IMR-90 (cell line): ENCODE data around the gene LATS2. TPM values are rescaled to one million over a fixed set of nuclear protein-coding genes. Genes with fewer than 3 reads are reported as not detected.
A peak's percentile ranks its signal among the peaks of the same experiment; 100 is the strongest.

Experiments
- ATAC-seq: fragments of 200-7000 bp; cut with Tn5 transposase; 2 replicates; pipeline ENCODE4 v1.9.1; 2020; ENCODE audit warnings: low read depth, mild to moderate bottlenecking, moderate library complexity
- BruUV-seq: library from RNA; stranded (reverse); fragments of 400-500 nt; replicated peaks from 2 replicates; lab custom pipeline; 2021; lab: Mats Ljungman, UMichigan
- CTCF ChIA-PET: fragments of 300-600 bp; formaldehyde crosslinking; extraction: SDS; loops from one replicate; lab custom pipeline; 2021; ENCODE audit warnings: antibody characterized with exemption; lab: Yijun Ruan, JAX
- POLR2A ChIA-PET: fragments of 300-600 bp; sonication (Branson Sonifier 250); formaldehyde crosslinking; loops from one replicate; lab custom pipeline; 2022; ENCODE audit warnings: antibody characterized with exemption; ENCODE audit not compliant: unreplicated experiment; lab: Charles Lee
- DNase-seq: peaks from one replicate; pipeline ENCODE4 v3.0.0; 2013
- H2AFZ ChIP-seq: replicated peaks from 2 replicates; pipeline ENCODE3; 2013; ENCODE audit warnings: low read length, mild to moderate bottlenecking; ENCODE audit not compliant: poor library complexity
- H2AK5ac ChIP-seq: 2 replicates; pipeline ENCODE4 v1.6.1; 2013; ENCODE audit warnings: low read depth, low read length, inconsistent platforms
- H2AK9ac ChIP-seq: replicated peaks from 2 replicates; pipeline ENCODE3; 2013; ENCODE audit warnings: mild to moderate bottlenecking, low read depth, low read length, moderate library complexity; ENCODE audit not compliant: poor library complexity
- H2BK120ac ChIP-seq: 2 replicates; pipeline ENCODE4 v1.6.1; 2013; ENCODE audit warnings: low read depth, low read length, inconsistent platforms
- H2BK15ac ChIP-seq: 3 replicates; pipeline ENCODE4 v1.6.1; 2013; ENCODE audit warnings: low read depth, low read length, inconsistent platforms
- H2BK20ac ChIP-seq: 2 replicates; pipeline ENCODE4 v1.6.1; 2013; ENCODE audit warnings: low read depth, mild to moderate bottlenecking, inconsistent platforms, low read length, moderate library complexity
- H2BK5ac ChIP-seq: 2 replicates; pipeline ENCODE4 v1.6.1; 2013; ENCODE audit warnings: mild to moderate bottlenecking, low read depth, low read length, inconsistent platforms; ENCODE audit not compliant: poor library complexity, severe bottlenecking
- H3K14ac ChIP-seq: replicated peaks from 2 replicates; pipeline ENCODE4 v1.6.1; 2013; ENCODE audit warnings: low read depth, low read length, inconsistent platforms
- H3K18ac ChIP-seq: 2 replicates; pipeline ENCODE4 v1.6.1; 2013; ENCODE audit warnings: low read depth, low read length, control low read depth
- H3K23ac ChIP-seq: 2 replicates; pipeline ENCODE4 v1.6.1; 2013; ENCODE audit warnings: low read depth, low read length, inconsistent platforms
- H3K27ac ChIP-seq: 2 replicates; pipeline ENCODE4 v1.5.1; 2013; ENCODE audit warnings: mild to moderate bottlenecking, control low read depth, low read length; ENCODE audit not compliant: insufficient read depth
- H3K27me3 ChIP-seq: 2 replicates; pipeline ENCODE4 v1.6.1; 2013; ENCODE audit warnings: low read length; ENCODE audit not compliant: control insufficient read depth, insufficient read depth
- H3K36me3 ChIP-seq: 2 replicates; pipeline ENCODE4 v1.6.1; 2013; ENCODE audit warnings: low read length, mixed read lengths; ENCODE audit not compliant: control insufficient read depth, insufficient read depth
- H3K4ac ChIP-seq: 2 replicates; pipeline ENCODE4 v1.6.1; 2013; ENCODE audit warnings: low read depth, low read length, inconsistent platforms
- H3K4me1 ChIP-seq: 2 replicates; pipeline ENCODE4 v1.6.1; 2013; ENCODE audit warnings: low read length, mixed read lengths; ENCODE audit not compliant: control insufficient read depth, insufficient read depth
- H3K4me2 ChIP-seq: 2 replicates; pipeline ENCODE4 v1.6.1; 2013; ENCODE audit warnings: low read depth, mild to moderate bottlenecking, control low read depth, low read length, moderate library complexity
- H3K4me3 ChIP-seq: 2 replicates; pipeline ENCODE4 v1.5.1; 2013; ENCODE audit warnings: low read depth, mild to moderate bottlenecking, control low read depth, low read length, moderate library complexity; ENCODE audit not compliant: insufficient read depth
- H3K56ac ChIP-seq: 2 replicates; pipeline ENCODE4 v1.6.1; 2013; ENCODE audit warnings: low read length, inconsistent platforms; ENCODE audit not compliant: insufficient read depth; ENCODE audit errors: extremely low read depth
- H3K79me1 ChIP-seq, 2 experiments: 2 replicates each; pipeline ENCODE4 v1.6.1; 2013; ENCODE audit warnings: low read length in 2 of 2, inconsistent platforms in 1 of 2, low read depth in 1 of 2
- H3K9ac ChIP-seq: 2 replicates; pipeline ENCODE4 v1.6.1; 2013; ENCODE audit warnings: low read depth, low read length, control low read depth
- H3K9me1 ChIP-seq: 2 replicates; pipeline ENCODE4 v1.6.1; 2013; ENCODE audit warnings: low read length, inconsistent platforms; ENCODE audit not compliant: insufficient read depth
- H3K9me3 ChIP-seq: 2 replicates; pipeline ENCODE4 v1.6.1; 2013; ENCODE audit warnings: low read length; ENCODE audit not compliant: control insufficient read depth, insufficient read depth
- H4K20me1 ChIP-seq: 2 replicates; pipeline ENCODE4 v1.6.1; 2013; ENCODE audit warnings: low read length, inconsistent platforms; ENCODE audit not compliant: insufficient read depth
- H4K5ac ChIP-seq: 2 replicates; pipeline ENCODE4 v1.6.1; 2013; ENCODE audit warnings: mild to moderate bottlenecking, low read depth, low read length, control low read depth
- H4K8ac ChIP-seq, 2 experiments: 2 replicates each; pipeline ENCODE4 v1.6.1; 2013; ENCODE audit warnings: low read depth in 2 of 2, low read length in 2 of 2, control low read depth in 1 of 2, inconsistent platforms in 1 of 2
- H4K91ac ChIP-seq: 2 replicates; pipeline ENCODE4 v1.6.1; 2013; ENCODE audit warnings: low read depth, low read length, inconsistent platforms; ENCODE audit not compliant: insufficient read depth
- CEBPB ChIP-seq: IDR thresholded peaks from 2 replicates; pipeline ENCODE4 v1.6.1; 2012; ENCODE audit warnings: low read depth, low read length, improper control_type of control experiment
- CHD1 ChIP-seq: IDR thresholded peaks from 2 replicates; pipeline ENCODE4 v1.6.1; 2012; ENCODE audit warnings: low read depth, low read length, improper control_type of control experiment
- FOS ChIP-seq: fragments of 150-350 bp; IDR thresholded peaks from 2 replicates; pipeline ENCODE4 v1.6.1; 2016; ENCODE audit warnings: low read depth, low read length
- MAZ ChIP-seq: IDR thresholded peaks from 2 replicates; pipeline ENCODE4 v1.6.1; 2012; ENCODE audit warnings: low read depth, mild to moderate bottlenecking, low read length, improper control_type of control experiment, moderate library complexity, borderline replicate concordance
- MXI1 ChIP-seq: IDR thresholded peaks from 2 replicates; pipeline ENCODE4 v1.6.1; 2012; ENCODE audit warnings: low read depth, mild to moderate bottlenecking, low read length, moderate library complexity, borderline replicate concordance
- POLR2A ChIP-seq: IDR thresholded peaks from 2 replicates; pipeline ENCODE4 v1.6.1; 2012; ENCODE audit warnings: mild to moderate bottlenecking, low read depth, low read length
- RAD21 ChIP-seq: IDR thresholded peaks from 2 replicates; pipeline ENCODE4 v1.6.1; 2012; ENCODE audit warnings: low read length, improper control_type of control experiment
- RCOR1 ChIP-seq: IDR thresholded peaks from 2 replicates; pipeline ENCODE4 v1.6.1; 2012; ENCODE audit warnings: mild to moderate bottlenecking, low read length, improper control_type of control experiment; ENCODE audit not compliant: insufficient replicate concordance
- RFX5 ChIP-seq: IDR thresholded peaks from 2 replicates; pipeline ENCODE4 v1.8.0; 2012; ENCODE audit warnings: low read depth, mild to moderate bottlenecking, low read length, moderate library complexity
- SMC3 ChIP-seq: fragments of 150-350 bp; IDR thresholded peaks from 2 replicates; pipeline ENCODE4 v1.6.1; 2016; ENCODE audit warnings: low read depth, mild to moderate bottlenecking, antibody characterized with exemption, low read length, moderate library complexity
- USF2 ChIP-seq: fragments of 150-350 bp; IDR thresholded peaks from 2 replicates; pipeline ENCODE4 v1.6.1; 2017; ENCODE audit warnings: mild to moderate bottlenecking, antibody characterized with exemption, low read length, low read depth
- WGBS, 2 experiments: methylation state at CpG; one replicate each; pipeline versions ENCODE4 v1.1.5 to v1.1.7; 2013; ENCODE audit warnings: missing lambda C conversion rate in 2 of 2; ENCODE audit not compliant: insufficient read length in 1 of 2; ENCODE audit errors: extremely low coverage in 2 of 2; 5-methylcytosine and 5-hydroxymethylcytosine counted together
- dilution Hi-C: fragments of 300-500 bp; cut with HindIII; formaldehyde crosslinking; loops from one replicate; pipeline ENCODE4 v1.14.3; 2018; ENCODE audit warnings: low sequenced_read_pairs; ENCODE audit not compliant: unreplicated experiment
- in situ Hi-C: fragments of 300-500 bp; cut with MboI; formaldehyde crosslinking; loops from 3 replicates; pipeline ENCODE4 v1.14.3; 2019; ENCODE audit warnings: low sequenced_read_pairs, inconsistent platforms, mixed read lengths
- intact Hi-C: fragments of 100-400 bp; cut with micrococcal nuclease; formaldehyde crosslinking; loops from 2 replicates; pipeline ENCODE4 v1.10.0; 2022
- polyA plus RNA-seq, 3 experiments: library from polyadenylated mRNA; depleted of rRNA; stranded (reverse); fragments of >200 nt; gene quantifications; 2 replicates each; pipeline ENCODE4 v1.2.3, GENCODE V29; 2012; ENCODE audit warnings: low replicate concordance in 1 of 3
- total RNA-seq: library from RNA; depleted of rRNA; stranded (reverse); fragments of >200 nt; gene quantifications from 2 replicates; pipeline ENCODE4 v1.2.3, GENCODE V29; 2012
- TF ChIP-seq, protein P1 (sequence below): fragments of 150-350 bp; IDR thresholded peaks from 2 replicates; pipeline ENCODE4 v1.6.1; 2016; ENCODE audit warnings: low read depth, mild to moderate bottlenecking, low read length, moderate library complexity, borderline replicate concordance

The LATS2 gene
- total and polyA plus RNA-seq, 2 of the 4 experiments (the other 2 are of a cell fraction): 12.7 to 22.4 TPM

DNA sequence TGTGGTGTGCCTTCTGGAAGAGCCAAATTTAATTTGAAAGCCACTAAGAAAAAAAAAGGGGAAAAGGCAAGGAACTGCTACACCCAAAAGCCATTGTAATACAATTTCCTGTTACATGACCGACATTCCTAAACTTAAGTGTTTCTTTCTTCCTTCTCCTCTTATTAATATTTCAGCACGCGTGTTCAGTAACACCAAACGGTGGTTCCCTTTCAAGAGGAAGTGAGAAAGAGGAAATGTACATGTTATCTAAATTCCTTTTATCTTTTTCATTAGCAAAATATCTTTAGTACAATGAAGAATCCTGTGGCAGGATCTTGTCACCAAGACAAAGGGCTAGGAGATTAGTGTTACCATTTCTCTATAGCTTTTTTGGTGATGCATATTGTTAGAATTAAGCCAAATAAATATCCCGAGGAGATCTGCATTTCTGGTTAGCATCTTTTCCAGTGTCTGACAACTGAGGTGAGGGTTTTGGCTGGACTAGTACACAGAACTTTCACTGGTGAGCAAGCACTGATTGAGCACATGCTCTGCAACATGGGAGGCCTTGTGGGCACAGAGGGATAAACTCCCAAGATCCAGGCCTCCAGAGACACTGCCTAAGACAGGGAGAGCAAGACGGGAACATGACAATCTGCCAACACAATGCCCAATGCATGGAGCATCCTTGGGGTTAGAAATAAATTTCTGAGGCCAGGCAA, 22.1 kb downstream of the LATS2 start:
- in situ Hi-C loops (no loop called here), intact Hi-C loops (no loop called here), dilution Hi-C loops (no loop called here)
- Histone ChIP-seq H3K4ac (peak overlapping the region; percentile 43; the same call in 1 of the 2 replicates), H3K79me1 (peaks cover 4 to 76% of the 10 kb centered on the region in 2 experiments; a peak in 2 of 4 replicates), H3K9me1 (peaks cover 34% of the 10 kb centered on the region), H4K5ac (no peak overlapping the region; the same call in 1 of the 2 replicates), H3K18ac (no peak overlapping the region; the same call in 1 of the 2 replicates), H2BK15ac (no peak overlapping the region), H3K4me2 (no peak overlapping the region), H2AK5ac (peak overlapping the region; percentile 7; the same call in 1 of the 2 replicates), H3K27ac (no peak overlapping the region), H3K56ac (no peak overlapping the region), H2BK120ac (no peak overlapping the region), H2BK20ac (no peak overlapping the region), H2BK5ac (no peak overlapping the region), H3K36me3 (peaks cover 30% of the 10 kb centered on the region), H4K91ac (no peak overlapping the region), H4K20me1 (peaks cover 97% of the 10 kb centered on the region), H3K4me3 (no peak overlapping the region), H4K8ac (no peak overlapping the region), H3K9me3 (no peaks in the 10 kb centered on the region), H3K14ac (peak overlapping the region; percentile 66; the same call in 1 of the 2 replicates), H2AK9ac (no peak overlapping the region), H3K9ac (no peak overlapping the region), H3K4me1 (peaks cover 36% of the 10 kb centered on the region), H3K27me3 (no peaks in the 10 kb centered on the region), H2AFZ (no peak overlapping the region), H3K23ac (peak overlapping the region; percentile 62; the same call in 1 of the 2 replicates)
- BruUV-seq: no TSS peak
- CTCF ChIA-PET: interaction anchor here (0.6 kb wide), 2 partner anchors 72 to 531 kb away, joined by 3 to 4 read pairs; no protein-coding TSS in a partner anchor
- POLR2A ChIA-PET: no interaction called here
- no CpG with 5 or more reads among the region's 6 CpGs for WGBS, 2 experiments
- DNase-seq (no peak), ATAC-seq (no peak)
- TF ChIP-seq RAD21 (no peak), RCOR1 (no peak), RFX5 (no peak), MAZ (no peak), SMC3 (no peak), CEBPB (no peak), CHD1 (no peak), MXI1 (no peak), FOS (no peak), POLR2A (no peak), USF2 (no peak)
- TF ChIP-seq, protein P1, sequence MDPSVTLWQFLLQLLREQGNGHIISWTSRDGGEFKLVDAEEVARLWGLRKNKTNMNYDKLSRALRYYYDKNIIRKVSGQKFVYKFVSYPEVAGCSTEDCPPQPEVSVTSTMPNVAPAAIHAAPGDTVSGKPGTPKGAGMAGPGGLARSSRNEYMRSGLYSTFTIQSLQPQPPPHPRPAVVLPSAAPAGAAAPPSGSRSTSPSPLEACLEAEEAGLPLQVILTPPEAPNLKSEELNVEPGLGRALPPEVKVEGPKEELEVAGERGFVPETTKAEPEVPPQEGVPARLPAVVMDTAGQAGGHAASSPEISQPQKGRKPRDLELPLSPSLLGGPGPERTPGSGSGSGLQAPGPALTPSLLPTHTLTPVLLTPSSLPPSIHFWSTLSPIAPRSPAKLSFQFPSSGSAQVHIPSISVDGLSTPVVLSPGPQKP: no peak
